A549 treated with Mapracorat at 1 μM for 4 hours (cell line): ENCODE measurements around the gene ACTN4. TPM values are rescaled to one million over a fixed set of nuclear protein-coding genes. Genes with fewer than 3 reads are reported as not detected.

Source experiments
- total RNA-seq: library from RNA; stranded (reverse); fragments of 200-300 nt; extraction: Qiagen RNA extraction; gene quantifications from 5 replicates; pipeline ENCODE4 v1.2.3, GENCODE V29; 2022

Gene ACTN4
- total RNA-seq, result 852 to 1,166 TPM (median 1,108 TPM) in 5 replicates

DNA sequence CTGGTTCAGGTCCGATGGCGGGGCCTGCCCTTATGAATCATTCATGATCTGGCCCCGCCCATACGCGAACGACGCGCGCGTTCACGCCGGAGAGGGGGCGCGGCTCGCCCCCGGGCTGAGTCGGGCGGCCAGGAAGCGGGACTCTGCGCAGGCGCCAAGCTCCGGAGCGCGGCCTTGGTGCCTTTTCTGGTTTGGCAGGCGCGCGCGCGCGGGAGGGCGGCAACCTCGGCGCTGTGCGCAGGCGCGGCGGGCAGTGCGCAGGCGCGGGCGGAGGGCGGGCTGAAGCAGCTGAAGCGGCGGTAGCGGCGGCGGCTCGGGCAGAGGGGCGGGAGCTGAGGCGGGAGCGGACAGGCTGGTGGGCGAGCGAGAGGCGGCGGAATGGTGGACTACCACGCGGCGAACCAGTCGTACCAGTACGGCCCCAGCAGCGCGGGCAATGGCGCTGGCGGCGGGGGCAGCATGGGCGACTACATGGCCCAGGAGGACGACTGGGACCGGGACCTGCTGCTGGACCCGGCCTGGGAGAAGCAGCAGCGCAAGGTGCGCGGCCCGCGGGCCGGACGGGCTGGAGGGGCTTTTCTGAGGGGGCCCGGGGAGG, at the start of gene ACTN4:
Gene ACTN4, plus strand, starts transcription at position 282 of the 598 bp plus-strand sequence. Its CDS starts 97 bp downstream, at position 379.

GRCh38 chr19:38617764-38618589, 29.5 kb upstream of the ACTN4 start, which contains the start of gene MAP4K1:
Gene MAP4K1, minus strand, starts transcription at chr19:38617953. Its CDS starts 58 bp downstream, at chr19:38617895.

DNA sequence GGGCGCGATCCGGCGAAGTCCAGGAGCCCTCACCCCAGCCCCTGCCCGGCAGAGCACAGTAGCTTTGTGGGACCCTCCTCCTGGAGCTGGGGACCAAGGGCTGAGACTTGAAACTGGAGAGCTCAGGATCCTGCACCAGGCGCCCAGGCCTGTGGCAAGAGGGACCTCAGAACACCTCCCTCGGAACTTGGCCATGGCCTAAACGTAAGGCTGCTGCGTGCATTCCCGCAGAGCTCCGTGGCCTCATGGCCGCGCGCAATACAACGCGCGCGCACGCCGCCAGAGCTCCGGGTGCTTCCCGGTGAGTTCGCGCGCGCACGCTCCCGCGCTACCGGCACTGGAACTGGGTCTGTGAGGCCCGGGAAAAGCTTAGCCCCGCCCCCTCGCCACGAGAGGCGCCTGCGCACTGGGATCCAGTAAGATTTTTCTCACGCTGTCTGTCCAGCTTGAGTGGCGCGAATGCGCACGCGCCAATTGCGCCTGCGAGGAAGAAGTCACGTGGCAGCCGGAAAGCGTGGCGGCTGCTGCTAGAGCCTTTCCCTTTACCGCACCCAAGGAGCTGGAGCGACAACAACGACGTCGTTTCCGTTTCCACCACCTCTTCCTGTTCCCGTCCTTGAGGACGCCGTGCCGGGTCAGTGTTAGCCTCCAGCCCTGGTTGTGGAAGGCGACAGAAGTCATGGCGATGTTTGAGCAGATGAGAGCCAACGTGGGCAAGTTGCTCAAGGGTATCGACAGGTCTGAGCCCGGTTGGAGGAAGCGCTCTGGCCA, 28.7 kb upstream of the ACTN4 start, which contains the start of gene EIF3K:
Gene EIF3K, plus strand, starts transcription at position 599 of the 771 bp plus-strand sequence. Its CDS starts 81 bp downstream, at position 680.

GRCh38 chr19:38744298-38744681, 96.8 kb downstream of the ACTN4 start, which contains the start of gene CAPN12:
Gene CAPN12, minus strand, starts transcription at chr19:38744474. Its CDS starts 309 bp downstream, at chr19:38744165.

GRCh38 chr19:38773469-38774177, 126.2 kb downstream of the ACTN4 start, which contains the start of gene LGALS7:
Gene LGALS7, minus strand, starts transcription at chr19:38773517. Its CDS starts 25 bp downstream, at chr19:38773492.

Other genes with a start within 250 kb of the ACTN4 start
- gene FAM98C, start 244.6 kb upstream of the ACTN4 start, total RNA-seq, result 16.9 to 28.1 TPM (median 27.2 TPM) in 5 replicates
- gene RASGRP4, start 221.4 kb upstream of the ACTN4 start, total RNA-seq, result not detected in 5 replicates
- gene RYR1, start 214.0 kb upstream of the ACTN4 start, total RNA-seq, result 5.4 to 6.3 TPM (median 6.1 TPM) in 5 replicates
- gene MAP4K1, start 29.7 kb upstream of the ACTN4 start, total RNA-seq, result 0.85 to 1.6 TPM (median 1.3 TPM) in 5 replicates
- 656 to 947 TPM (median 702 TPM) in 5 replicates for gene EIF3K, start 28.5 kb upstream of the ACTN4 start, total RNA-seq
- 3.8 to 7.2 TPM (median 6.3 TPM) in 5 replicates for gene CAPN12, start 96.8 kb downstream of the ACTN4 start, total RNA-seq
- not detected in 5 replicates for gene LGALS7, start 125.9 kb downstream of the ACTN4 start, total RNA-seq
- 0.48 to 0.86 TPM (median 0.57 TPM) in 3 of 5 replicates, not detected in the others for gene LGALS7B, start 141.6 kb downstream of the ACTN4 start, total RNA-seq
- 0.41 to 0.74 TPM (median 0.63 TPM) in 5 replicates for gene LGALS4, start 165.3 kb downstream of the ACTN4 start, total RNA-seq
- gene ECH1, start 184.1 kb downstream of the ACTN4 start, total RNA-seq, result 272 to 390 TPM (median 289 TPM) in 5 replicates
- 317 to 386 TPM (median 357 TPM) in 5 replicates for gene HNRNPL, start 202.3 kb downstream of the ACTN4 start, total RNA-seq
- 1.9 to 2.7 TPM (median 2.4 TPM) in 5 replicates for gene RINL, start 230.6 kb downstream of the ACTN4 start, total RNA-seq